ENCODE measurements around the gene GPRIN1.
A peak's percentile ranks its signal among the peaks of the same experiment; 100 is the strongest.
"Not testable (repeated sequence)": the region's sequence is repeated elsewhere in the genome, so short reads cannot be mapped to it uniquely, and the experiment has no call there.

The GPRIN1 gene

DNA sequence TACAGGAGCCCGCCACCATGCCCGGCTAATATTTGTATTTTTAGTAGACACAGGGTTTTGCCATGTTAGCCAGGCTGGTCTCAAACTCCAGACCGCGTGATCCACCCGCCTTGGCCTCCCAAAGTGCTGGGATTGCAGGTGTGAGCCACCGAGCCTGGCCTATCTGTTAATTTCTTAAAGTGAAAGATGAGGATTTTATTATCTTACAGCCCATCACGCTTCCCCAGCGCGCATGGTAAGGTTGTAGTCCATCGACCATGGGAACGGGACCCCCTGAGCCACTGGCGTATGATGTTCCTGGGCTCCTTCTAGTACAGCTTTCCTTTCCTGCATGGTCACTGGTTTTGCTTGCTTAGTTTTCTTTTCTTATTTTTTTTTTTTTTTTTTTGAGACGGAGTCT, 52.1 kb downstream of the GPRIN1 start:
- H3F3A ChIP-seq (ENCODE audit: control insufficient read depth, insufficient read depth), result no peaks in the 10 kb centered on the region
- no peaks in the 10 kb centered on the region for H3K9me2 ChIP-seq (replicated peaks; ENCODE audit: control insufficient read depth, low read length)
- H3K4me1 ChIP-seq (ENCODE audit: control insufficient read depth, low read length), result no peaks in the 10 kb centered on the region; the same call in 1 of the 2 replicates
- H3K4me2 ChIP-seq (ENCODE audit: low read length), result no peak overlapping the region
- H3K79me2 ChIP-seq (ENCODE audit: control insufficient read depth, low read length), result no peaks in the 10 kb centered on the region
- H3K36me3 ChIP-seq (ENCODE audit: control insufficient read depth, low read length), result no peaks in the 10 kb centered on the region
- no peak overlapping the region for H3K27ac ChIP-seq (ENCODE audit: low read depth, low read length)
- peaks cover 12% of the 10 kb centered on the region for H3K27me3 ChIP-seq (ENCODE audit: control insufficient read depth, low read length)
- no peaks in the 10 kb centered on the region for H4K20me1 ChIP-seq (ENCODE audit: control insufficient read depth, insufficient read depth, low read depth, low read length)
- no peak overlapping the region for H3K4me3 ChIP-seq (ENCODE audit: low read length)
- H3K9me3 ChIP-seq (ENCODE audit: control insufficient read depth, insufficient read depth, low read length), result no peaks in the 10 kb centered on the region
- TF ChIP-seq, protein P1, sequence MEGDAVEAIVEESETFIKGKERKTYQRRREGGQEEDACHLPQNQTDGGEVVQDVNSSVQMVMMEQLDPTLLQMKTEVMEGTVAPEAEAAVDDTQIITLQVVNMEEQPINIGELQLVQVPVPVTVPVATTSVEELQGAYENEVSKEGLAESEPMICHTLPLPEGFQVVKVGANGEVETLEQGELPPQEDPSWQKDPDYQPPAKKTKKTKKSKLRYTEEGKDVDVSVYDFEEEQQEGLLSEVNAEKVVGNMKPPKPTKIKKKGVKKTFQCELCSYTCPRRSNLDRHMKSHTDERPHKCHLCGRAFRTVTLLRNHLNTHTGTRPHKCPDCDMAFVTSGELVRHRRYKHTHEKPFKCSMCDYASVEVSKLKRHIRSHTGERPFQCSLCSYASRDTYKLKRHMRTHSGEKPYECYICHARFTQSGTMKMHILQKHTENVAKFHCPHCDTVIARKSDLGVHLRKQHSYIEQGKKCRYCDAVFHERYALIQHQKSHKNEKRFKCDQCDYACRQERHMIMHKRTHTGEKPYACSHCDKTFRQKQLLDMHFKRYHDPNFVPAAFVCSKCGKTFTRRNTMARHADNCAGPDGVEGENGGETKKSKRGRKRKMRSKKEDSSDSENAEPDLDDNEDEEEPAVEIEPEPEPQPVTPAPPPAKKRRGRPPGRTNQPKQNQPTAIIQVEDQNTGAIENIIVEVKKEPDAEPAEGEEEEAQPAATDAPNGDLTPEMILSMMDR (IDR thresholded peaks at IDR 0.05; ENCODE audit: low read depth, low read length, poor library complexity, severe bottlenecking), result no peak
- TF ChIP-seq EZH2phosphoT487 (IDR thresholded peaks at IDR 0.05; ENCODE audit: borderline replicate concordance, low read length), result no peak

DNA sequence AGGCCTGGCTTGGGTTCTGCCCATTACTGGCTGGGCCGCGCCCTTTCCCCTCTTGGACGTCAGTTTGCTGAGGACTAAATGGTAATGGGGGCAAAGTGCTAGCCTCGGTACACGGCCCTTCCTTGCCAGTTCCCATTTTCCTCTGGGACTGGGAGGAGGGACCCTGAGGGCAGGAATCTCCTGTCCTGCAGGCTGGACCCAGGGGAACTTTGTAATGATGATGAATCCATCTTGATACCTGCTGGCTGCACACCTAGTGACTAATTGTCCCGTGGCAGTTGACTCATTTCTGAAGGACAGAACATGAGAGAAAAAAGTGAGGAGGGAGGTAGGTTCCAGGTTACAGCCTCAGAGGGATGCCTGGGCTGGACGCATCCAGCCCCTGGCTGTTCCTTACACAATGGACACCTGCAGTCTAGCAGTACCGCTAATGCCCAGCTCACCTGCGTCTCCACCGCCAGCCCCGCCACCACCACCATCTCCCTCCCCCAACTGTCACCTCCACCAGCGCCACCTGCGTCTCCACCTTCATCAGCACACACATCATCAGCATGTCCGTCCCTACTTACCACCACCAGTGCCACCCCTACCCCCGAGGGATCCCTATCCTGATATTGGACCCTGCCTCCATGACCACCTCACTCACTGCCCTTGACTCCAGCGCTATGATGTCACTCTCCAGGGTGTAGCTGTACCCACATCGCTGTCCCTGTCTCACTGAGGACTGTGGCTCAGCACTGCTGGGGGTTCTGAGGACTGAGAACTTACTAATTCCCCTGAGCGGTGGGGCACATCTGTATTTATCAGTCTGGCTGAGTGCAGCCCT, 56.5 kb downstream of the GPRIN1 start:
- no peak for TF ChIP-seq EZH2phosphoT487 (IDR thresholded peaks at IDR 0.05; ENCODE audit: borderline replicate concordance, low read length)
- TF ChIP-seq, protein P1 (IDR thresholded peaks at IDR 0.05; ENCODE audit: low read depth, low read length, poor library complexity, severe bottlenecking), result no peak
- Histone ChIP-seq H3K27ac (ENCODE audit: low read depth, low read length) (no peak overlapping the region), H3K9me2 (replicated peaks; ENCODE audit: control insufficient read depth, low read length) (no peaks in the 10 kb centered on the region), H3K4me1 (ENCODE audit: control insufficient read depth, low read length) (peaks cover 12% of the 10 kb centered on the region), H3K27me3 (ENCODE audit: control insufficient read depth, low read length) (peaks cover 9% of the 10 kb centered on the region; the same call in 1 of the 2 replicates), H3K36me3 (ENCODE audit: control insufficient read depth, low read length) (no peaks in the 10 kb centered on the region), H3K9me3 (ENCODE audit: control insufficient read depth, insufficient read depth, low read length) (no peaks in the 10 kb centered on the region), H3K4me3 (ENCODE audit: low read length) (no peak overlapping the region), H3F3A (ENCODE audit: control insufficient read depth, insufficient read depth) (no peaks in the 10 kb centered on the region), H3K4me2 (ENCODE audit: low read length) (no peak overlapping the region), H3K79me2 (ENCODE audit: control insufficient read depth, low read length) (no peaks in the 10 kb centered on the region), H4K20me1 (ENCODE audit: control insufficient read depth, insufficient read depth, low read depth, low read length) (no peaks in the 10 kb centered on the region)

DNA sequence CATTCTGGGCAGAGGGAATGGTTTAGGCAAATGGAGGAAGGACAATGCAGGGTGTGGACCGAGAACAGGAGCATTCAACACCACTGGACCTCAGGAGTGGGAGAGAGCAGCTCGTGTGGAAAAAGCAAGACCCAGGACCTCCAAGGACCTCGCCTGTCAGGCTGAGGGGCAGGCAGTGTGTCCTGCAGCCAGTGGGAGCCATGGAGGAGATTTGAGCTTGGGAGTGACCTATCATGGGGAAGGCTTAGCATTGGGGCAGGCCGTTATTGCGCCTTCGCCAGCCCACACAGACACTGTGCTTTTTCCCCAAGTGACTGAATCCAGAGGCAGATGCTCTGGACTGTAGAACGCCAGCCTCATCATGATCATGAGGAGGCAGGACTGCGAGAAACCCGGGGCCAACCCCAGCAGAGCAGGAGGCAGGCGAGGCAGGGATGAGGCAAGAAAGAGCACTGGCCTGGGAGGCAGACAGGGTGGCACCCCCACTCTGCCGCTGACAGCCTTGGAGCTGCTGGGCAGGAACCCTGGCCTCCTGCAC, 57.6 kb downstream of the GPRIN1 start:
- Histone ChIP-seq H4K20me1 (ENCODE audit: control insufficient read depth, insufficient read depth, low read depth, low read length) (no peaks in the 10 kb centered on the region), H3K4me3 (ENCODE audit: low read length) (no peak overlapping the region), H3K27me3 (ENCODE audit: control insufficient read depth, low read length) (peaks cover 9% of the 10 kb centered on the region; the same call in 1 of the 2 replicates), H3F3A (ENCODE audit: control insufficient read depth, insufficient read depth) (peaks cover 5% of the 10 kb centered on the region), H3K27ac (ENCODE audit: low read depth, low read length) (no peak overlapping the region), H3K9me2 (replicated peaks; ENCODE audit: control insufficient read depth, low read length) (no peaks in the 10 kb centered on the region), H3K36me3 (ENCODE audit: control insufficient read depth, low read length) (no peaks in the 10 kb centered on the region), H3K4me1 (ENCODE audit: control insufficient read depth, low read length) (peaks cover 17% of the 10 kb centered on the region), H3K9me3 (ENCODE audit: control insufficient read depth, insufficient read depth, low read length) (no peaks in the 10 kb centered on the region), H3K4me2 (ENCODE audit: low read length) (no peak overlapping the region), H3K79me2 (ENCODE audit: control insufficient read depth, low read length) (no peaks in the 10 kb centered on the region)
- TF ChIP-seq, protein P1 (IDR thresholded peaks at IDR 0.05; ENCODE audit: low read depth, low read length, poor library complexity, severe bottlenecking), result no peak
- TF ChIP-seq EZH2phosphoT487 (IDR thresholded peaks at IDR 0.05; ENCODE audit: borderline replicate concordance, low read length), result no peak

DNA sequence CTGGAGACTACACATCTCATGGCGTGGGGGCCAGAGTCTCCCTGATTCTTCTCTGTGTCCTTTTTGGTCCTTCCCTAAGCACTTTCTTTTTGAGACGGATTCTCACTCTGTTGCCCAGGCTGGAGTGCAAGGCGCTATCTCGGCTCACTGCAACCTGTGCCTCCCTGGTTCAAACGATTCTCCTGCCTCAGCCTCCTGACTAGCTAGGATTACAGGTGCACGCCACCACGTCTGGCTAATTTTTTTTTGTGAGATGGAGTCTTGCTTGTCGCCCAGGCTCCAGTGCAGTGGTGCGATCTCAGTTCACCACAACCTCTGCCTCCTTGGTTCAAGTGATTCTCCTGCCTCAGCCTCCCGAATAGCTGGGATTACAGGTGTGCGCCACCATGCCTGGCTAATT, 59.0 kb downstream of the GPRIN1 start:
- H3K4me3 ChIP-seq (ENCODE audit: low read length); H3K27ac ChIP-seq (ENCODE audit: low read depth, low read length); H3K79me2 ChIP-seq (ENCODE audit: control insufficient read depth, low read length); H3K9me3 ChIP-seq (ENCODE audit: control insufficient read depth, insufficient read depth, low read length); H3K36me3 ChIP-seq (ENCODE audit: control insufficient read depth, low read length); H3K9me2 ChIP-seq (replicated peaks; ENCODE audit: control insufficient read depth, low read length); H3K27me3 ChIP-seq (ENCODE audit: control insufficient read depth, low read length); H3F3A ChIP-seq (ENCODE audit: control insufficient read depth, insufficient read depth); H4K20me1 ChIP-seq (ENCODE audit: control insufficient read depth, insufficient read depth, low read depth, low read length): not testable (repeated sequence)
- peaks cover 25% of the 10 kb centered on the region for H3K4me1 ChIP-seq (ENCODE audit: control insufficient read depth, low read length)
- peak overlapping the region; percentile 49 for H3K4me2 ChIP-seq (ENCODE audit: low read length)

Measured in DOHH2 (cell line).